ENCODE measurements around the gene INAVA. TPM values are rescaled to one million over a fixed set of nuclear protein-coding genes. Genes with fewer than 3 reads are reported as not detected.
"Not testable (repeated sequence)": the region's sequence is repeated elsewhere in the genome, so short reads cannot be mapped to it uniquely, and the experiment has no call there.

The INAVA gene
- polyA plus RNA-seq, 5 donors: 16.8 to 25.7 (median 20.8) TPM

GRCh38 chr1:200896531-200897196 is 2.0 kb downstream of the INAVA start:
- DNase-seq: no peak

GRCh38 chr1:200897259-200897658 is 2.6 kb downstream of the INAVA start:
- DNase-seq: no peak

GRCh38 chr1:200899015-200899386 is 4.3 kb downstream of the INAVA start:
- DNase-seq: no peak

DNA sequence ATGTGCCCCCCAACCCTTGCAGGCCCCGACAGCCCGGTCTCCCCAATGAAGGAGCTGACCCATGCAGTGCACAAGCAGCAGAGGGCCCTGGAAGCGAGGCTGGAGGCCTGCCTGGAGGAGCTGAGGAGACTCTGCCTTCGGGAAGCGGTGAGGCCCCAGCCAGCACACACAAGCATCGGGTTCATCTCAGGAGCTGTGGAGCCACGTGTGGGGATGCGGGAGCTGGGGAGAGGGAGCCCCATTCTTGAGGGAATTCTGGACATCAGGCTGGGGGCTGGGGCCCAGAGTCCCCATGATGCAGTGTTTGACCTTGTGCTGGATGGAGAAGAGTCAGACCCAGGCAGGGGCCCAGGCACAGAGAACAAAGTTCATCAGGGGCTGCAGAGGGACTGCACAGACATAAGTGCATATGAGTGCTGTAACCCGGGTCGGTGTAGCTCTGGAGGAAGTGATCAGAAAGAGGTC is 4.8 kb downstream of the INAVA start:
- no peak for DNase-seq

- DNase-seq: no peak
These were observed 5.5 kb downstream of the INAVA start for GRCh38 chr1:200899954-200900867.

DNA sequence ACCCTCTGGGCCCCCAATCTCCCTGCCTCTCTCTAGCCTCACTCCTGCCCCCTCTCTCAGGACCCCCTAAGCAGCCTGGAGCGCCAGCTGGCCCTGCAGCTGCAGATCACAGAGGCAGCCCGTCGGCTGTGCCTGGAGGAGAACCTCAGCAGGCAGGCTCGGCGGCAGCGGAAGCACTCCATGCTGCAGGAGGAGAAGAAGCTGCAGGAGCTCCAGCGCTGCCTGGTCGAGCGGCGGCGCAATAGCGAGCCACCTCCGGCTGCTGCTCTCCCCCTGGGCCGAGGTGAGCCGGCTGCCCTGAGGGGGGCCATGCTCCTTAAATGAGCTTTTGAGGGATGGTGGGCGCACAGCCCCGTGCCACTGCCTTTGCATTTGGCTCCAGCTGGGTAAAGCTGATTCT is 6.2 kb downstream of the INAVA start:
- no peak for DNase-seq

DNA sequence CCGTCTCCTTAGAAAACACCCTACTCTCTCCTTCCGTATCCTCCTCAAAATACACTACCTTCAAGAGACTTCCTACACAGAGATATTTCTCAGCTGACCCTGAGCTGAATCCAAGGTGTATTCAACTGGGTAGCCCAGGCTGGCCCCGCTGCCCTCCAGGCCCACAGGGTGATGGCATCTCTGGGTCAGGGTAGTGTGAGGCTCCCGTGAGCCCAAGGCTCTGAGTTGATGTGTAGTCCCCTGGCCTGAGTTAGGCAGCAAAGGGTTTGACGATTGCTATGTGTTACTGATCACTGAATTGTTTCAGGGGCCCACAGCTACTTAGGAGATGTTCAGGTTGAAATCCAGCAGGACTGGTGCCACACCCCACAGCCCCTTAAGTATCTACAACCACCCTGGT is 6.7 kb downstream of the INAVA start:
- no peak for DNase-seq

DNA sequence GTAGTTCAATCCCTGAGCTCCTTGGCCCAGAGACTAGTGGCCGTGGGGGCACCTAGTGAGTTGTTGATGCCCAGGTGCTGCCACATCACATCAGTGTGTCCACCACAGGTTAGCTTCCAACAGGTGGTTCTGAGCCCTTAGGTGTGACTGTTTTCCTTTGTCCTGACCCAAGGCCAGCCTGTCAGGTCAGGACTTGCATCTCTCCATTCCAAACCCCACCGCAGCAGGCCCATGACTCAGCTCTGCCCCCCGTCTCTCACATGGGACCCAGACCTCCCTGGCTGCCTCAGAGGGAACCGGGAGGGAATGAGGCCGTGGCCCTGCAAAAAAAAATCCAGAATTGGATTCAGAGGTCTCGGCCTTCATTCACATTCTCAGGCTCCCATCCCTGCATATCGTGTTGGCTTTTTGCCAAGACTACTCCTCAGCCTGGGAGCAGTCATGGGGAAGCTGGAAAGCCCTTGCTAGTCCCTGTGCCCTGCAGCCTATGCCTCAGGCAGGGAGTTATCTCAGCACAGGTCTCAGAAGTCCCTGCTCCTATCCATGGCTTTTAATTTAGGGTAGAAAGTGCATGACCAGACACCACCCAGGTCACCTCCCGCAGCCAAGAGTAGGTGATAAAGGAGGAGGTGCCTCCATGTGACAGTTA is 7.2 kb downstream of the INAVA start:
- DNase-seq: no peak

- no peak for DNase-seq
These were observed 9.1 kb downstream of the INAVA start for GRCh38 chr1:200903793-200904192.

GRCh38 chr1:200904772-200905171 is 10.1 kb downstream of the INAVA start:
- DNase-seq: no peak

DNA sequence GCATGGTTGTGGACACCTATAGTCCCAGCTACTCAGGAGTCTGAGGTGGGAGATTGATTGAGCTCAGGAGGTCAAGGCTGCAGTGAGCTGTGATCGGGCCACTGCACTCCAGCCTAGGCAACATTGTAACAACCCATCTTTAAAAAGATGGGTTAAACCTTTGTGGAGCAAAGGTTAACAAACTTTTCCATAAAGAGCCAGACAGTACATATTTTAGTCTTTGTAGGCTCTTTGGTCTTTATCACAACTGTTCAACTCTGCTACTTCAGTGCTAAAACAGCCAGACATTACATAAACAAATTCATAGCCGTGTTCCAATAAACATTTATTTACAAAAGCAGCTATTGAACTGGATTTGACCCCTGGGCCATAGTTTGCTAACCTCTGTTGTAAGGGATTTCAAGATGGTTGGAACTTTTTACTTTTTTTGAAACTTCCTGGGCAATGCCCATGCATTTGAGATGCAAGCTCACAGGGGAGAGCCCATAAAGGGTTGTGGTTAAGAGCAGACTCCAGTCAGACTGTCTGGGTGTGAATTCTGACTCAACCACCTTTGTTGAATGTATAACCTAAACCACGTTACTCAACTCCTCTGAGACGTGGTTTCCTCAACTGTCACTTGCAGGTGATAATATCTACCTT is 10.8 kb downstream of the INAVA start:
- DNase-seq: no peak

- no peak for DNase-seq
These were observed 11.8 kb downstream of the INAVA start for GRCh38 chr1:200906491-200906890.

GRCh38 chr1:200907611-200908097 is 13.0 kb downstream of the INAVA start:
- DNase-seq: no peak

DNA sequence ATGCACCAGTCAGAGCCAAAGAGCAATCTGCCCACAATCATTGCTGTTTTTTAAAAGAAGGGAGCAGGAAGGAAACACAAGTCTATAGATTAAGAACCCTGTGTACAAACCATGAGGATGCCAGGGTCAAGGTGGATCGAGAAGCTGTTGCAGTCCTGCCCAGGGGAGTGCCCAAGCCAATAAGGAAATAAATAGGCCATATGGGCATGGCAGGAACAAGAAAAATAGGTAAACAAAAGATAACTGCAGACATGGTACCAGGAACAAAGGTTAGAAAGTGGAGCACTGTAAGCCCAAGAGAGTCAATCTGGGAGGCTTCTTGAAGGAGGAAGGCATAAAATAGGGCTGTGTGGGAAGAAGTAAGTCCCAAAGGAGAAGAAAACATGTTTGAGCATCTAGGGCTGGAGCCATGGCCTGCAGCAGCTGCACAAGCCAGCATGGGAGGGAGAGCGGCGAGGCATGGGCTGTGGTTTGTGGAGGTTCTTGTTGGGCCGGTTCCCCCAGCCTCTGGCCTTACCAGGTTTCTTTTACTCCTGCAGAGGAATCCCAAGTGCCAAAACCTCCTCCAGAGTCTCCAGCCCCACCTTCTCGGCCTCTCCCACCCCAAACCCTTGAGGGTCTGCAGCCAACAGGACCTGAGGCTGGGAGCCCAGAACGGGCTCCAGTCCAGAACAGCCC is 13.6 kb downstream of the INAVA start:
- no peak for DNase-seq

DNA sequence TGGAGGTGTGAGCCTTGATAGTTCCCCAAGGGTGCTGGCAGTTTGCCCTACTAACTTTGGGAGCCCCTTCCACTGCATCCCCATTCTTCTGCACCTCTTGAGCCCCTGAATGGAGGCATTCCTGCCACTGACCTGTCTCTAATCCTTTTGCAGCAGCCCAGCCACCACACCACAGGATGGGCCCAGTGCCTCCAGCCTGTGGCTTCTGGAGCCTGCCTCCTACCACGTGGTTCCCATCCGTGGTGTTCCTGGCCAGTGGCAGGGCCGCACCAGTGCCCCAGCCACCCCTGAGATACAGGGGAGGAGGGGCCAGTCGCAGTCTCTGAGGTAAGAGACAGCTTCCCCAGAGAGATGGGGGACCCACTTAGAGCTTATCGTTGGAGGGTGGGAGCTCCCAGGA is 14.4 kb downstream of the INAVA start:
- DNase-seq: no peak

GRCh38 chr1:200909757-200910239 is 15.1 kb downstream of the INAVA start:
- no peak for DNase-seq

- DNase-seq: no peak
These were observed 16.7 kb downstream of the INAVA start for GRCh38 chr1:200911361-200911760.

DNA sequence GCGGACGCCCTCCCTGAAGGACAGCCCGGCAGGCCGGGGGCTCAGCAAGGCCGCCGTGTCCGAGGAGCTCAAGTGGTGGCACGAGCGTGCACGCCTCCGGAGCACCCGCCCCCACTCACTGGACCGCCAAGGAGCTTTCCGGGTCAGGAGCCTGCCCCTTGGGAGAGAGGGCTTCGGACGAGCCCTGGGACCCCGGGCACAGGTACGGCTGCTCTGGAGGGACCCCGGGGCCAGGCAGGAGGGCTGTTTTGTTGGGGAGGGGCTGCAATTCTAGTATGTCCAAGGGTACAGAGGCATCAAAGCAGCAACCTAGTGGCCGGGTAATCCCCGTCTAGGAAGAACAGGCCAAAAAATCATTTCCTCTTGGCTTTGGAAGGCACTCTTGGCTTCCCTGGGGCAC is 17.2 kb downstream of the INAVA start:
- not testable (repeated sequence) for DNase-seq

GRCh38 chr1:200912737-200913407 is 18.2 kb downstream of the INAVA start:
- DNase-seq: no peak

GRCh38 chr1:200916152-200916551 is 21.5 kb downstream of the INAVA start:
- DNase-seq: no peak

- DNase-seq: no peak
These were observed 22.0 kb downstream of the INAVA start for GRCh38 chr1:200916681-200917080.

Measured in right lung (tissue), 5 donors.